K562 (cell line): ENCODE data around the gene SLC25A40. TPM values are rescaled to one million over a fixed set of nuclear protein-coding genes. Genes with fewer than 3 reads are reported as not detected.

Experiments
- CC2D1A ChIP-seq: fragments of 450-650 bp; IDR thresholded peaks from 2 replicates; pipeline ENCODE4 v1.6.1; 2017; ENCODE audit warnings: mild to moderate bottlenecking
- ELF4 ChIP-seq: fragments of 450-650 bp; formaldehyde crosslinking; IDR thresholded peaks from 2 replicates; pipeline ENCODE4 v1.4.0; 2022; ENCODE audit warnings: missing genetic modification characterization
- KDM2B ChIP-seq: fragments of 250-450 bp; sonication (Bioruptor Pico); IDR thresholded peaks from 2 replicates; pipeline ENCODE4 v1.8.0; 2021; ENCODE audit warnings: mild to moderate bottlenecking, moderate library complexity
- KLF6 ChIP-seq: fragments of 250-450 bp; sonication (Bioruptor Pico); IDR thresholded peaks from 2 replicates; pipeline ENCODE4 v1.4.0; 2020; ENCODE audit warnings: mild to moderate bottlenecking, moderate library complexity, borderline replicate concordance
- NELFE ChIP-seq: IDR thresholded peaks from 2 replicates; pipeline ENCODE4 v1.6.1; 2011; ENCODE audit warnings: mild to moderate bottlenecking; ENCODE audit not compliant: insufficient read depth, insufficient read length
- POLR2AphosphoS2 ChIP-seq: IDR thresholded peaks from 2 replicates; pipeline ENCODE4 v1.6.1; 2012; ENCODE audit warnings: low read length, improper control_type of control experiment
- POLR2B ChIP-seq: fragments of 450-650 bp; IDR thresholded peaks from 2 replicates; pipeline ENCODE4 v1.6.1; 2018; ENCODE audit warnings: low read depth; ENCODE audit not compliant: partially characterized antibody
- RBM14 ChIP-seq: fragments of 200-400 bp; formaldehyde crosslinking; IDR thresholded peaks from 2 replicates; pipeline ENCODE4 v1.6.1; 2018; ENCODE audit warnings: low read depth, mild to moderate bottlenecking, low read length, moderate library complexity, borderline replicate concordance; ENCODE audit not compliant: insufficient read depth
- RHOXF2B ChIP-seq: fragments of 250-450 bp; sonication (Bioruptor Pico); conservative IDR thresholded peaks from 2 replicates; pipeline ENCODE4 v1.5.1; 2021
- U2AF1 ChIP-seq: fragments of 200-400 bp; formaldehyde crosslinking; optimal IDR thresholded peaks from 2 replicates; pipeline ENCODE3; 2017; ENCODE audit warnings: mild to moderate bottlenecking, low read depth, low read length, moderate library complexity
- ZNF175 ChIP-seq: fragments of 200-800 bp; sonication (Bioruptor generic); IDR thresholded peaks from 2 replicates; pipeline ENCODE4 v1.6.1; 2016; ENCODE audit warnings: low read depth, mild to moderate bottlenecking, missing genetic modification characterization, missing compliant biosample characterization
- ZNF212 ChIP-seq: fragments of 450-650 bp; formaldehyde crosslinking; IDR thresholded peaks from 2 replicates; pipeline ENCODE4 v1.4.0; 2020; ENCODE audit warnings: mild to moderate bottlenecking
- ZNF239 ChIP-seq: fragments of 250-450 bp; sonication (Bioruptor Pico); IDR thresholded peaks from 2 replicates; pipeline ENCODE4 v1.4.0; 2020; ENCODE audit warnings: mild to moderate bottlenecking
- ZNF431 ChIP-seq: sonication (generic); formaldehyde crosslinking; IDR thresholded peaks from 2 replicates; pipeline ENCODE4 v1.8.0; 2022; ENCODE audit warnings: mild to moderate bottlenecking, missing genetic modification reagents
- ZSCAN32 ChIP-seq: fragments of 450-650 bp; formaldehyde crosslinking; IDR thresholded peaks from 2 replicates; pipeline ENCODE4 v1.4.0; 2020; ENCODE audit warnings: mild to moderate bottlenecking, moderate library complexity
- polyA plus RNA-seq, 8 experiments: library from polyadenylated mRNA; depleted of rRNA in 4 of 8; stranded (reverse) in 5 of 8; unstranded in 3 of 8; fragments of >200 nt; fragmentation: Nextera tagmentation in 2 of 8; fragmentation: Illumina TruSeq in 1 of 8; extraction: Ambion mirVana in 2 of 8; extraction: Trizol in 1 of 8; gene quantifications; 2 replicates each; pipeline versions ENCODE4 v1.2.1 to v1.2.3, GENCODE V29; 2011 to 2014; ENCODE audit warnings: inconsistent platforms in 1 of 8, missing spikeins in 1 of 8
- total RNA-seq, 7 experiments: library from RNA; depleted of rRNA in 6 of 7; stranded (reverse); fragments of >200 nt in 6 of 7; fragmentation: Illumina TruSeq in 2 of 7; extraction: Trizol in 2 of 7; gene quantifications; 2 replicates each; pipeline versions ENCODE4 v1.2.1 to v1.2.3, GENCODE V29; 2011 to 2021; ENCODE audit warnings: low replicate concordance in 1 of 7
- TF ChIP-seq, protein P1 (sequence below): fragments of 250-450 bp; sonication (Bioruptor Pico); IDR thresholded peaks from 2 replicates; pipeline ENCODE4 v1.8.0; 2021; ENCODE audit warnings: moderate library complexity, mild to moderate bottlenecking, inconsistent platforms
- TF ChIP-seq, protein P2 (sequence below): fragments of 450-650 bp; IDR thresholded peaks from 2 replicates; pipeline ENCODE4 v1.6.1; 2016; ENCODE audit warnings: antibody characterized with exemption
- TF ChIP-seq, protein P3 (sequence below): sonication (generic); formaldehyde crosslinking; IDR thresholded peaks from 2 replicates; pipeline ENCODE4 v1.8.0; 2022; ENCODE audit warnings: missing genetic modification reagents, mild to moderate bottlenecking, moderate library complexity, borderline replicate concordance
- TF ChIP-seq, protein P4 (sequence below): fragments of 150-350 bp; conservative IDR thresholded peaks from 2 replicates; pipeline ENCODE4 v1.6.1; 2014; ENCODE audit warnings: low read length
- TF ChIP-seq, protein P5 (sequence below): fragments of 450-650 bp; IDR thresholded peaks from 2 replicates; pipeline ENCODE4 v1.6.1; 2016

The SLC25A40 gene
- total and polyA plus RNA-seq, 9 of the 15 experiments (the other 6 are each of a cell fraction or from before 2014, with no cell fraction given), result 6.7 to 44.0 (median 26.5) TPM

DNA sequence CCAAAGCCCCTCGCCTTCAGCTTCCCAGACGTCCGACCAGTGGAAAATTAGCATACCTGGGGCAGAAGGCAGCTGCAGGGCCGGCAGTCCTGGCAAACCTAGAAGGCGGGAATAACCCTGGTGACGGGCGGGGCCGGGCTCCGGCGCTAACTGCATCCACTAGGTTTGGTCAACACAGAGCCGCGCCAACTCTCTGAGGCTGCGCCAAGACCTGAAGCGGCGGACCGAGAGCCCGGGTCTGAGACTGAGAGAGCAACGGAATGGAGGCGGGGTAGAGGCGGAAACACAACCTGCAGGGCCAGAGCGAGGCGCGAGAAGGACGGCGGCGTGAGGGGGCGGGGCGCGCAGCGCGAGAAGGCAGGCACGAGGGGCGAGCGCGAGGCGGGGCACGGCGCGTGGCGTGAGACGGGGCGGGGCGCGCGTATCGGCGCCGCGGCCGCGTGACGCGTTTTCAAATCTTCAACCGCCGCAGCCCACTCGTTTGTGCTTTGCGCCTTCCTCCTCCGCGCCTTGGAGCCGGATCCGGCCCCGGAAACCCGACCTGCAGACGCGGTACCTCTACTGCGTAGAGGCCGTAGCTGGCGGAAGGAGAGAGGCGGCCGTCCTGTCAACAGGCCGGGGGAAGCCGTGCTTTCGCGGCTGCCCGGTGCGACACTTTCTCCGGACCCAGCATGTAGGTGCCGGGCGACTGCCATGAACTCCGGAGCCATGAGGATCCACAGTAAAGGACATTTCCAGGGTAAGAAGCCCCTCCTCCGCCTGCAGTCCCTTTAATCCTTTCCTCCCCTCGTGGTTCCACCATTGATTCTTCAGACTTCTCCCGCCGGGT lies at the start of gene SLC25A40, which contains the start of gene DBF4 (continued):
- TF ChIP-seq, protein P1, sequence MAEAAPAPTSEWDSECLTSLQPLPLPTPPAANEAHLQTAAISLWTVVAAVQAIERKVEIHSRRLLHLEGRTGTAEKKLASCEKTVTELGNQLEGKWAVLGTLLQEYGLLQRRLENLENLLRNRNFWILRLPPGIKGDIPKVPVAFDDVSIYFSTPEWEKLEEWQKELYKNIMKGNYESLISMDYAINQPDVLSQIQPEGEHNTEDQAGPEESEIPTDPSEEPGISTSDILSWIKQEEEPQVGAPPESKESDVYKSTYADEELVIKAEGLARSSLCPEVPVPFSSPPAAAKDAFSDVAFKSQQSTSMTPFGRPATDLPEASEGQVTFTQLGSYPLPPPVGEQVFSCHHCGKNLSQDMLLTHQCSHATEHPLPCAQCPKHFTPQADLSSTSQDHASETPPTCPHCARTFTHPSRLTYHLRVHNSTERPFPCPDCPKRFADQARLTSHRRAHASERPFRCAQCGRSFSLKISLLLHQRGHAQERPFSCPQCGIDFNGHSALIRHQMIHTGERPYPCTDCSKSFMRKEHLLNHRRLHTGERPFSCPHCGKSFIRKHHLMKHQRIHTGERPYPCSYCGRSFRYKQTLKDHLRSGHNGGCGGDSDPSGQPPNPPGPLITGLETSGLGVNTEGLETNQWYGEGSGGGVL (CRISPR knock-in tag), result no peak
- TF ChIP-seq RBM14 (no peak), NELFE (no peak), POLR2B (peak; percentile 48), ZNF212 (CRISPR knock-in tag) (no peak), KDM2B (CRISPR knock-in tag) (no peak), ELF4 (CRISPR knock-in tag) (0 out of 2 replicates have a peak, but pooled peaks have one; percentile 30), ZNF175 (peak; percentile 50; the same call in 1 of the 2 replicates), ZNF239 (CRISPR knock-in tag) (no peak), U2AF1 (peak; percentile 14), CC2D1A (peak; percentile 60), POLR2AphosphoS2 (no peak), KLF6 (CRISPR knock-in tag) (no peak), ZSCAN32 (CRISPR knock-in tag) (0 out of 2 replicates have a peak, but pooled peaks have one; percentile 4), ZNF431 (CRISPR knock-in tag) (peak; percentile 81), RHOXF2B (CRISPR knock-in tag) (no peak)
- TF ChIP-seq, protein P2, sequence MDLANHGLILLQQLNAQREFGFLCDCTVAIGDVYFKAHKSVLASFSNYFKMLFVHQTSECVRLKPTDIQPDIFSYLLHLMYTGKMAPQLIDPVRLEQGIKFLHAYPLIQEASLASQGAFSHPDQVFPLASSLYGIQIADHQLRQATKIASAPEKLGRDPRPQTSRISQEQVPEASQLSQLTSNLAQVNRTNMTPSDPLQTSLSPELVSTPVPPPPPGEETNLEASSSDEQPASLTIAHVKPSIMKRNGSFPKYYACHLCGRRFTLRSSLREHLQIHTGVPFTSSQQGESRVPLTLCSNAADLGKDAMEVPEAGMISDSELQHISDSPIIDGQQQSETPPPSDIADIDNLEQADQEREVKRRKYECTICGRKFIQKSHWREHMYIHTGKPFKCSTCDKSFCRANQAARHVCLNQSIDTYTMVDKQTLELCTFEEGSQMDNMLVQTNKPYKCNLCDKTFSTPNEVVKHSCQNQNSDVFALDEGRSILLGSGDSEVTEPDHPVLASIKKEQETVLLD, result peak; percentile 83
- TF ChIP-seq, protein P3, sequence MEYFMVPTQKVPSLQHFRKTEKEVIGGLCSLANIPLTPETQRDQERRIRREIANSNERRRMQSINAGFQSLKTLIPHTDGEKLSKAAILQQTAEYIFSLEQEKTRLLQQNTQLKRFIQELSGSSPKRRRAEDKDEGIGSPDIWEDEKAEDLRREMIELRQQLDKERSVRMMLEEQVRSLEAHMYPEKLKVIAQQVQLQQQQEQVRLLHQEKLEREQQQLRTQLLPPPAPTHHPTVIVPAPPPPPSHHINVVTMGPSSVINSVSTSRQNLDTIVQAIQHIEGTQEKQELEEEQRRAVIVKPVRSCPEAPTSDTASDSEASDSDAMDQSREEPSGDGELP (CRISPR knock-in tag), result peak; percentile 70; the same call in 1 of the 2 replicates
- TF ChIP-seq, protein P4, sequence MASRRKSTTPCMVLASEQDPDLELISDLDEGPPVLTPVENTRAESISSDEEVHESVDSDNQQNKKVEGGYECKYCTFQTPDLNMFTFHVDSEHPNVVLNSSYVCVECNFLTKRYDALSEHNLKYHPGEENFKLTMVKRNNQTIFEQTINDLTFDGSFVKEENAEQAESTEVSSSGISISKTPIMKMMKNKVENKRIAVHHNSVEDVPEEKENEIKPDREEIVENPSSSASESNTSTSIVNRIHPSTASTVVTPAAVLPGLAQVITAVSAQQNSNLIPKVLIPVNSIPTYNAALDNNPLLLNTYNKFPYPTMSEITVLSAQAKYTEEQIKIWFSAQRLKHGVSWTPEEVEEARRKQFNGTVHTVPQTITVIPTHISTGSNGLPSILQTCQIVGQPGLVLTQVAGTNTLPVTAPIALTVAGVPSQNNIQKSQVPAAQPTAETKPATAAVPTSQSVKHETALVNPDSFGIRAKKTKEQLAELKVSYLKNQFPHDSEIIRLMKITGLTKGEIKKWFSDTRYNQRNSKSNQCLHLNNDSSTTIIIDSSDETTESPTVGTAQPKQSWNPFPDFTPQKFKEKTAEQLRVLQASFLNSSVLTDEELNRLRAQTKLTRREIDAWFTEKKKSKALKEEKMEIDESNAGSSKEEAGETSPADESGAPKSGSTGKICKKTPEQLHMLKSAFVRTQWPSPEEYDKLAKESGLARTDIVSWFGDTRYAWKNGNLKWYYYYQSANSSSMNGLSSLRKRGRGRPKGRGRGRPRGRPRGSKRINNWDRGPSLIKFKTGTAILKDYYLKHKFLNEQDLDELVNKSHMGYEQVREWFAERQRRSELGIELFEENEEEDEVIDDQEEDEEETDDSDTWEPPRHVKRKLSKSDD, result no peak
- TF ChIP-seq, protein P5, sequence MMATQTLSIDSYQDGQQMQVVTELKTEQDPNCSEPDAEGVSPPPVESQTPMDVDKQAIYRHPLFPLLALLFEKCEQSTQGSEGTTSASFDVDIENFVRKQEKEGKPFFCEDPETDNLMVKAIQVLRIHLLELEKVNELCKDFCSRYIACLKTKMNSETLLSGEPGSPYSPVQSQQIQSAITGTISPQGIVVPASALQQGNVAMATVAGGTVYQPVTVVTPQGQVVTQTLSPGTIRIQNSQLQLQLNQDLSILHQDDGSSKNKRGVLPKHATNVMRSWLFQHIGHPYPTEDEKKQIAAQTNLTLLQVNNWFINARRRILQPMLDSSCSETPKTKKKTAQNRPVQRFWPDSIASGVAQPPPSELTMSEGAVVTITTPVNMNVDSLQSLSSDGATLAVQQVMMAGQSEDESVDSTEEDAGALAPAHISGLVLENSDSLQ, result no peak; the same call in 1 of the 2 replicates
